OCI-LY3 (cell line): Measurements from ENCODE around the gene PLEKHA8.

Source experiments
- H2AFZ ChIP-seq: fragments of 200-600, 300-600 bp; shearing (Covaris generic); 2 replicates; pipeline ENCODE4 v1.6.0; 2014; ENCODE audit warnings: antibody characterized with exemption, low read depth, low read length
- H3K27ac ChIP-seq: fragments of 200-600, 300-600 bp; sonication (generic); 2 replicates; pipeline ENCODE4 v1.5.1; 2014; ENCODE audit warnings: mild to moderate bottlenecking, low read length, moderate library complexity, mixed read lengths
- H3K27me3 ChIP-seq: fragments of 200-600, 300-600 bp; sonication (generic); 2 replicates; pipeline ENCODE4 v1.6.1; 2014; ENCODE audit warnings: low read depth, low read length, mixed read lengths
- H3K36me3 ChIP-seq: fragments of 200-600, 300-600 bp; sonication (generic); replicated peaks from 2 replicates; pipeline ENCODE3; 2014; ENCODE audit warnings: low read depth, low read length, mixed read lengths
- H3K4me1 ChIP-seq: fragments of 300-600, 200-600 bp; sonication (generic); 2 replicates; pipeline ENCODE4 v1.6.1; 2014; ENCODE audit warnings: low read length, mixed read lengths
- H3K4me2 ChIP-seq: fragments of 200-600, 300-600 bp; sonication (generic); 2 replicates; pipeline ENCODE4 v1.6.1; 2014; ENCODE audit warnings: low read length, mixed read lengths
- H3K4me3 ChIP-seq: fragments of 300-600, 200-600 bp; sonication (generic); 2 replicates; pipeline ENCODE4 v1.5.1; 2014; ENCODE audit warnings: antibody characterized with exemption, mild to moderate bottlenecking, low read length, moderate library complexity
- H3K79me2 ChIP-seq: fragments of 300-600, 200-600 bp; shearing (Covaris generic); 2 replicates; pipeline ENCODE4 v1.6.1; 2014; ENCODE audit warnings: mild to moderate bottlenecking, low read length, mixed read lengths
- H3K9ac ChIP-seq: fragments of 300-600, 200-600 bp; shearing (Covaris generic); 2 replicates; pipeline ENCODE4 v1.6.0; 2014; ENCODE audit warnings: mild to moderate bottlenecking, low read length, moderate library complexity
- H3K9me3 ChIP-seq: fragments of 200-600, 300-600 bp; shearing (Covaris generic); 2 replicates; pipeline ENCODE4 v1.6.1; 2014; ENCODE audit warnings: low read length, mixed read lengths; ENCODE audit not compliant: insufficient read depth
- H4K20me1 ChIP-seq: fragments of 200-600, 300-600 bp; sonication (generic); 2 replicates; pipeline ENCODE4 v1.6.1; 2016; ENCODE audit warnings: low read length, mixed read lengths; ENCODE audit not compliant: insufficient read depth
- EZH2phosphoT487 ChIP-seq: fragments of 200-600 bp; shearing (Covaris generic); IDR thresholded peaks from 2 replicates; pipeline ENCODE4 v1.6.1; 2018; ENCODE audit warnings: antibody characterized with exemption, mixed run types, low read depth
- TF ChIP-seq, protein P1 (sequence below): fragments of 200-600, 300-600 bp; sonication (generic); IDR thresholded peaks from 2 replicates; pipeline ENCODE4 v1.5.1; 2014; ENCODE audit warnings: antibody characterized with exemption, low read length, low read depth

PLEKHA8 gene

GRCh38 chr7:30028216-30028748 lies at the start of gene PLEKHA8:
Gene PLEKHA8 (plus strand): TSS chr7:30028412. CDS start chr7:30028763, 351 bp downstream.
- H3K4me2 ChIP-seq = peak within 1 kb of the TSS; percentile 95
- peaks cover 72% of the 10 kb centered on the region for H3K79me2 ChIP-seq
- peaks cover 3% of the 10 kb centered on the region for H3K36me3 ChIP-seq
- peak within 1 kb of the TSS; percentile 62; the same call in 1 of the 2 replicates for H2AFZ ChIP-seq
- H3K9ac ChIP-seq = peak within 1 kb of the TSS; percentile 98
- H3K4me1 ChIP-seq = peaks cover 31% of the 10 kb centered on the region
- peak within 1 kb of the TSS; percentile 88 for H3K4me3 ChIP-seq
- TF ChIP-seq, protein P1, sequence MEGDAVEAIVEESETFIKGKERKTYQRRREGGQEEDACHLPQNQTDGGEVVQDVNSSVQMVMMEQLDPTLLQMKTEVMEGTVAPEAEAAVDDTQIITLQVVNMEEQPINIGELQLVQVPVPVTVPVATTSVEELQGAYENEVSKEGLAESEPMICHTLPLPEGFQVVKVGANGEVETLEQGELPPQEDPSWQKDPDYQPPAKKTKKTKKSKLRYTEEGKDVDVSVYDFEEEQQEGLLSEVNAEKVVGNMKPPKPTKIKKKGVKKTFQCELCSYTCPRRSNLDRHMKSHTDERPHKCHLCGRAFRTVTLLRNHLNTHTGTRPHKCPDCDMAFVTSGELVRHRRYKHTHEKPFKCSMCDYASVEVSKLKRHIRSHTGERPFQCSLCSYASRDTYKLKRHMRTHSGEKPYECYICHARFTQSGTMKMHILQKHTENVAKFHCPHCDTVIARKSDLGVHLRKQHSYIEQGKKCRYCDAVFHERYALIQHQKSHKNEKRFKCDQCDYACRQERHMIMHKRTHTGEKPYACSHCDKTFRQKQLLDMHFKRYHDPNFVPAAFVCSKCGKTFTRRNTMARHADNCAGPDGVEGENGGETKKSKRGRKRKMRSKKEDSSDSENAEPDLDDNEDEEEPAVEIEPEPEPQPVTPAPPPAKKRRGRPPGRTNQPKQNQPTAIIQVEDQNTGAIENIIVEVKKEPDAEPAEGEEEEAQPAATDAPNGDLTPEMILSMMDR = no peak
- no peak for TF ChIP-seq EZH2phosphoT487
- H3K9me3 ChIP-seq = no peaks in the 10 kb centered on the region
- H3K27ac ChIP-seq = peak within 1 kb of the TSS; percentile 98
- H4K20me1 ChIP-seq = peaks cover 49% of the 10 kb centered on the region
- H3K27me3 ChIP-seq = no peaks in the 10 kb centered on the region

- no peaks in the 10 kb centered on the region for H3K27me3 ChIP-seq
- no peak overlapping the region for H3K4me2 ChIP-seq
- no peaks in the 10 kb centered on the region for H3K4me1 ChIP-seq
- H3K9me3 ChIP-seq = no peaks in the 10 kb centered on the region
- H2AFZ ChIP-seq = no peak overlapping the region
- H3K9ac ChIP-seq = no peak overlapping the region
- no peak overlapping the region for H3K4me3 ChIP-seq
- H3K36me3 ChIP-seq = no peaks in the 10 kb centered on the region
- H3K79me2 ChIP-seq = no peaks in the 10 kb centered on the region
- no peaks in the 10 kb centered on the region for H4K20me1 ChIP-seq
- no peak for TF ChIP-seq EZH2phosphoT487
- TF ChIP-seq, protein P1 = no peak
- no peak overlapping the region for H3K27ac ChIP-seq
Measured at GRCh38 chr7:29980151-29980550, 48.1 kb upstream of the PLEKHA8 start.

DNA sequence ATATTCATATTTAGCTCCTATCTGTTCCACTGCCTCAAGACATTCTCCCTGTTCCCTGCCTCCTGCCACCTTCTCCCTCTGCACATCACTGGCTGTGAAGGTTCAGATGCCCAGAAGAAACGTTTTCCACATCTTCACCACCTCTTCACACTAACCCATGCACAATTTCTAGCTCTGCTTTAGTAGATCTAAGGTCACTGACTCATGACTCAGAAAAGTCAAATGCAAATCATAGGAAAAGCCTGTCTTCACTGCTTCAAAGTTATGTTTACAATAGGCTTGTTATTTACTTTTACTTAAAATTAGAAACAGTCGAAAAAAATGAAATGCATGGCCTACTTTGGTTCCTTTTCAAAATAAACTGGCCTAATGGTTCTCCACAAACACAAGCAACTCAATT lies 41.1 kb upstream of the PLEKHA8 start:
- Histone ChIP-seq H3K4me3 (no peak overlapping the region), H3K79me2 (peaks cover 12% of the 10 kb centered on the region), H3K4me2 (no peak overlapping the region), H3K27me3 (no peaks in the 10 kb centered on the region), H4K20me1 (no peaks in the 10 kb centered on the region), H3K36me3 (no peaks in the 10 kb centered on the region), H2AFZ (no peak overlapping the region), H3K9me3 (no peaks in the 10 kb centered on the region), H3K4me1 (peaks cover 30% of the 10 kb centered on the region), H3K9ac (no peak overlapping the region), H3K27ac (no peak overlapping the region)
- TF ChIP-seq EZH2phosphoT487 = no peak
- TF ChIP-seq, protein P1 = no peak

- peaks cover 30% of the 10 kb centered on the region for H3K4me1 ChIP-seq
- peak overlapping the region; percentile 95 for H3K4me3 ChIP-seq
- H3K27me3 ChIP-seq = no peaks in the 10 kb centered on the region
- no peaks in the 10 kb centered on the region for H3K36me3 ChIP-seq
- H4K20me1 ChIP-seq = no peaks in the 10 kb centered on the region
- TF ChIP-seq, protein P1 = no peak
- TF ChIP-seq EZH2phosphoT487 = no peak
- H3K9ac ChIP-seq = no peak overlapping the region; the same call in 1 of the 2 replicates
- H2AFZ ChIP-seq = no peak overlapping the region
- no peaks in the 10 kb centered on the region for H3K9me3 ChIP-seq
- no peak overlapping the region for H3K27ac ChIP-seq
- peaks cover 12% of the 10 kb centered on the region for H3K79me2 ChIP-seq
- peak overlapping the region; percentile 78 for H3K4me2 ChIP-seq
Measured at GRCh38 chr7:29987811-29988317, 40.3 kb upstream of the PLEKHA8 start.
